ENCODE data around the gene PRSS38.

The PRSS38 gene

GRCh38 chr1:227798078-227798802, 17.2 kb upstream of the PRSS38 start:
- no peak overlapping the region for H3K4me3 ChIP-seq (ENCODE audit: low read depth, low read length)
- TF ChIP-seq CTCF (IDR thresholded peaks at IDR 0.05; ENCODE audit: borderline replicate concordance, insufficient read depth, low read depth, low read length): no peak

- TF ChIP-seq CTCF (IDR thresholded peaks at IDR 0.05; ENCODE audit: borderline replicate concordance, insufficient read depth, low read depth, low read length): no peak
- H3K4me3 ChIP-seq (ENCODE audit: low read depth, low read length): no peak overlapping the region
Measured at GRCh38 chr1:227799756-227800155, 15.7 kb upstream of the PRSS38 start.

GRCh38 chr1:227803933-227804332, 11.5 kb upstream of the PRSS38 start:
- H3K4me3 ChIP-seq (ENCODE audit: low read depth, low read length): no peak overlapping the region
- no peak for TF ChIP-seq CTCF (IDR thresholded peaks at IDR 0.05; ENCODE audit: borderline replicate concordance, insufficient read depth, low read depth, low read length)

GRCh38 chr1:227805606-227806197, 9.8 kb upstream of the PRSS38 start:
- TF ChIP-seq CTCF (IDR thresholded peaks at IDR 0.05; ENCODE audit: borderline replicate concordance, insufficient read depth, low read depth, low read length): no peak
- H3K4me3 ChIP-seq (ENCODE audit: low read depth, low read length): no peak overlapping the region

- no peak overlapping the region for H3K4me3 ChIP-seq (ENCODE audit: low read depth, low read length)
- TF ChIP-seq CTCF (IDR thresholded peaks at IDR 0.05; ENCODE audit: borderline replicate concordance, insufficient read depth, low read depth, low read length): no peak
Measured at GRCh38 chr1:227808566-227808965, 6.9 kb upstream of the PRSS38 start.

GRCh38 chr1:227809026-227809425, 6.4 kb upstream of the PRSS38 start:
- TF ChIP-seq CTCF (IDR thresholded peaks at IDR 0.05; ENCODE audit: borderline replicate concordance, insufficient read depth, low read depth, low read length): no peak
- no peak overlapping the region for H3K4me3 ChIP-seq (ENCODE audit: low read depth, low read length)

GRCh38 chr1:227813962-227814361, 1.5 kb upstream of the PRSS38 start:
- no peak for TF ChIP-seq CTCF (IDR thresholded peaks at IDR 0.05; ENCODE audit: borderline replicate concordance, insufficient read depth, low read depth, low read length)
- H3K4me3 ChIP-seq (ENCODE audit: low read depth, low read length): no peak overlapping the region

Data from GM12875 (cell line).